Stimulated activated CD8-positive, alpha-beta memory T cell treated with anti-CD3 and anti-CD28 coated beads, Interleukin-4, amount 100 ng/mL, for 1 hour (primary cell): Measurements from ENCODE around the gene TNFRSF8.

Experiments used
- DNase-seq, 2 donors: peaks; one replicate each; pipeline ENCODE4 v3.0.0-alpha.2; 2020; ENCODE audit warnings: low read depth in 2 of 2, low spot score in 1 of 2

The TNFRSF8 gene

DNA sequence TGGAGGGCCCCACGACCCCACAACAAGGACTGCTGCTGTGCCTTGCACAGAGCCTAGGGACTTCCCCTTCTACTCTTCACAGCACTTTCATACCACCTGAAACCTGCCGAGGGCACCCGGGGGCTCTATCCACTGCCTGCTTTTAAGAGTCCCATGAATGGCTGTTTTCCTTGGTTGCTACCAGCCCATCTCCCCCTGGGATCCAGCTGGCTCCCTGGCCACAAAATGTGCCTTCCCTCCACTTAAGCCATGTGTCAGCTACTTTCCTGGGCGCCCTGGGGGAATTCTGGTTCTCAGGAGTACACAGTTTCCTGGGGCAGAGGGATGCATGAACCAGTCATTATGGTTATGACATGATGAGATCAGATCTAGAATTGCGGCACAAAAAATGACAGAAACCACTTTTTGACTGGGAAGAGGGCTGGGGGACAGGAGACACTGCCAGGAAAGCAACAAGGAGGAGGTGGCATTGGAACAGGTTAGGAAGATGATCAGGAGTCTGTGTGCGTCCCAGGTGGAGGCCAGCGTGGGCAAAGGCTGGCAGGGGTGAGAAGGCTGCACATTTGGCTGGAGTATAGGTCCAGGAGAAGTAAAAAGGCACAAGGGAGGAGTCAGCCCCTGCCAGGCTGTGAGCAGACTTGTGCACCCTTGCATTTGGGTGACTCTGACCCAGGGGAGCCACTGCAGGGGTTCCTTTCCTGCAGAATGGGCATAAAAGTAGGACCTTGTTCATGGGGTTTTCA, 3.2 kb upstream of the TNFRSF8 start:
- no peak for DNase-seq

GRCh38 chr1:12060500-12060899, 2.6 kb upstream of the TNFRSF8 start:
- no peak for DNase-seq

DNA sequence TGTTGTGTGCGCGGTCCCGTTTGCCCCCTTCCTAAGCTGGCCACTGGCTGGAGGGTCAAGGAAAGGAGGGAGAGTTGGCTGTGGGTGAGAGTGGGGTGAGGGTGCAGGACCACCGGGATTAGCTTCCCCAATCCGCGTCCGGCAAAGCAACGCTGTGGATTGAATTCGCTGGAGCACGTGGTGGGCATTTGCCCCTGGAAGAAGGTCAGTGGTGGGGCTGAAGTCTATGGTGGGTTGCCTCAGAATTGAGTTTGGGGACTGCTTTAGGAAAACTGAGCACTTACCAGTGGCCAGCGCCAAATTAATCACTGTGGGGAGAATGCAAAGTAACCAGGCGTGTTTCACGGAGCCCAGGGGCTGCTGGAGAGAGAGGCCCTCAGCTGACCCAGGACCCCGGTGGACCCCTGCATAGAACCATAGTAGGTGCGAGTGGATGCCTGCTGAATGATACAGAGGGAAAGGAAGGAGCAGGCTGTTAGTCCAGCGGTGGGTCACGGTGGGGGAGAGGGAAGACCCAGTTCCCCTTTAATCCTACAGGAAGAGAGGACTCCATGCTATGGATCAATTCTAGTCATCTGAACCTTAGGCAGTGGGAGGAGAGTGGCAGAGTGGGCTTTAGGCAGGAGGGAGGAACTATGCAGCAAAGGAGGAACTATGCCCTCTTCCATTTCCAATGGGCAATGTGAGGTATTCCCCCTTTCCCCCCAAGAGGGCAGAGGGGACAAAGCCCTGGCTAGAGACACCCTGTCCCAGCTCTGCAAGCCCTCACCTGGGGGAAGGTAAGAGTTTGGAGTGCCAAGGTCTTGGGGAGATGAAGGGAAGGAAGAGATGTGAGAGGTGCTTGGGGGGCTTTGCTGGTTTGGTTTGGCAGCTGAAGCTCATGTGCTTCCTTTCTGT, 1.2 kb downstream of the TNFRSF8 start:
- no peak for DNase-seq

- DNase-seq, result no peak
These were observed 2.8 kb downstream of the TNFRSF8 start for GRCh38 chr1:12065872-12066271.

GRCh38 chr1:12067900-12068821, 5.1 kb downstream of the TNFRSF8 start:
- no peak for DNase-seq

- DNase-seq, result no peak
These were observed 6.6 kb downstream of the TNFRSF8 start for GRCh38 chr1:12069623-12070244.

- no peak for DNase-seq
These were observed 8.8 kb downstream of the TNFRSF8 start for GRCh38 chr1:12071892-12072291.

DNA sequence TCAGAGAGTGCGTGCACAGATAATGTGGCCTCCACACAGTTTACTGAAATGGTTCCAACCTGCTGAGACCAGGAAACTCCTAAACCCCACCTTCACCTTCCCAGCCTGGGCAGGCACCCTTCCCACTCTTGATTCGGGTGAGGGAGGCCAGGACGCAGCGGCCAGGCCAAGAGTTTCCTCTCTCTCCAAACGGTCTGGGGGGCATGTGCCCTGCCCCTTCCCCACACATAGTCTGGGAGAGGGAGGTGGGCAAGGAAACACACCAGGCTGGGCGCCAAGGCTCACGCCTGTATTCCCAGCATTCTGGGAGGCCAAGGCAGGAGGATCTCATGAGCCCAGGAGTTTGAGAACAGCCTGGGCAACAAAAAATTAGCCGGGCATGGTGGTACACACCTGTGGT, 9.6 kb downstream of the TNFRSF8 start:
- no peak for DNase-seq

GRCh38 chr1:12073796-12074195, 10.7 kb downstream of the TNFRSF8 start:
- no peak for DNase-seq

- no peak for DNase-seq
These were observed 12.4 kb downstream of the TNFRSF8 start for GRCh38 chr1:12075195-12076114.

DNA sequence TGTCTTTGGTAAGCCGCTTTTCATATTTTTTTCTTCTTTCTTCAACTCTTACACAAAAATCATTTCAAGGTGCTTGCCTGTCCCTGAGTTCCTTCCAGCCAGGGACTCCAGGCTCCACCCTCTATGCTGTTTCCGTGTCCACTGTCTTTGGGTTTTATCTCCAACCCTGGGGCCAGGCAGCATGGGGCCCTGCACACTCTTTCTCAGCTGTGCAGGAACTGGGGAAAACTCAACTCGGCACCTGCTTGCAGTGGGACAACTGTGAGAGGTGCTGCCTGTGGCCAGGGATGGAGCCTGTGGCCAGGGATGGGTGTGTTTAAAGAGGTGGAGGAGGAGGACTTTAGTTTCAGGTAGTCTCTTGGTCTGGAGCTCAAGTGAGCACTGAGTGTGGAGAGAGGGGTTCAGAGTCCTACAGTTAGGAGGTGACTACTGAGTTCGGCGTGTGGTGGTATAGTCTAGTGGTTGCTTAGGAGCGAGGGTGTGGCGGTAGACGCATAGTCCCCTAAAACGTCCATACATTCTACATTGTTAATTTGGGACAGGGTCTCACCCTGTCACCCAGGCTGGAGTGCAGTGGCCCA, 13.4 kb downstream of the TNFRSF8 start:
- no peak for DNase-seq

DNA sequence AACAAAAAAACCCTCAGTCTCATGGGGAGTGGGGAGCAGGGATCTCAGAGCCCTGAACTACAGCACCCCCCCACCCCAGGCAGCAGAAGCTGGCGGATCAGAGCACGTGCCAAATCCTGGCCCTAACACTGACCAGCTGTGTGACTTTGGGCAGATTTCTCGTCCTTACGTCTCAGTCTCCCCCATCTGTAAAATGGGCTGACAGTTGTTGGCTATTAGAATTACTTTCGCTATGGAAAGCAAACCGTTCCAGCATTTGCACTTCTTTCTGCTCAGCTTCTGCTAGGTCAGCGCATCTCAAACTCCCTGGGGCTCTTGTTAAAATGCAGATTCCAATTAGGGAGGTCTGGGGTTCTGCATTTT, 15.5 kb downstream of the TNFRSF8 start:
- DNase-seq, result no peak

- no peak for DNase-seq
These were observed 16.1 kb downstream of the TNFRSF8 start for GRCh38 chr1:12078938-12079861.

- DNase-seq, result no peak
These were observed 17.1 kb downstream of the TNFRSF8 start for GRCh38 chr1:12080156-12080555.

GRCh38 chr1:12080773-12081556, 17.9 kb downstream of the TNFRSF8 start:
- no peak for DNase-seq

- DNase-seq, result no peak
These were observed 18.7 kb downstream of the TNFRSF8 start for GRCh38 chr1:12081648-12082396.

- DNase-seq, result no peak
These were observed 19.9 kb downstream of the TNFRSF8 start for GRCh38 chr1:12082988-12083387.
